ENCODE data around the gene DBH.

DBH gene

GRCh38 chr9:133635533-133636531 lies at the start of gene DBH:
TSS of gene DBH (plus strand) at chr9:133636363. CDS start at chr9:133636372, 9 bp downstream.
- Mint-ChIP-seq H3K4me3 (no peak within 1 kb of the TSS), H3K4me1 (peaks cover 49% of the 10 kb centered on the region), H3K27ac (peak within 1 kb of the TSS in 2 of 3 experiments; percentile 20 to 74), H3K9me3 (no peaks in the 10 kb centered on the region), H3K36me3 (ENCODE audit: low read depth) (no peaks in the 10 kb centered on the region), H3K27me3 (ENCODE audit: low read depth) (peaks cover 50% of the 10 kb centered on the region)
- TF ChIP-seq CTCF (IDR thresholded peaks at IDR 0.05; ENCODE audit: unreplicated experiment in 3 of 3) = no peak

GRCh38 chr9:133587051-133587450 lies 49.1 kb upstream of the DBH start:
- H3K27me3 Mint-ChIP-seq (ENCODE audit: low read depth) = peaks cover 24% of the 10 kb centered on the region
- H3K27ac Mint-ChIP-seq = no peak overlapping the region
- H3K4me1 Mint-ChIP-seq = peaks cover 26% of the 10 kb centered on the region
- H3K36me3 Mint-ChIP-seq (ENCODE audit: low read depth) = no peaks in the 10 kb centered on the region
- no peak for TF ChIP-seq CTCF (IDR thresholded peaks at IDR 0.05; ENCODE audit: unreplicated experiment in 3 of 3)
- H3K4me3 Mint-ChIP-seq = no peak overlapping the region
- peaks cover 4% of the 10 kb centered on the region for H3K9me3 Mint-ChIP-seq

GRCh38 chr9:133587466-133587865 lies 48.7 kb upstream of the DBH start:
- H3K27me3 Mint-ChIP-seq (ENCODE audit: low read depth) = peaks cover 23% of the 10 kb centered on the region
- no peak overlapping the region for H3K27ac Mint-ChIP-seq
- H3K4me3 Mint-ChIP-seq = no peak overlapping the region
- no peak for TF ChIP-seq CTCF (IDR thresholded peaks at IDR 0.05; ENCODE audit: unreplicated experiment in 3 of 3)
- peaks cover 4% of the 10 kb centered on the region for H3K9me3 Mint-ChIP-seq
- H3K4me1 Mint-ChIP-seq = peaks cover 22% of the 10 kb centered on the region
- H3K36me3 Mint-ChIP-seq (ENCODE audit: low read depth) = no peaks in the 10 kb centered on the region

- H3K9me3 Mint-ChIP-seq = peaks cover 6% of the 10 kb centered on the region
- peak; percentile 28 to 44 (median 42) for TF ChIP-seq CTCF (IDR thresholded peaks at IDR 0.05; ENCODE audit: unreplicated experiment in 3 of 3)
- H3K4me1 Mint-ChIP-seq = peaks cover 16% of the 10 kb centered on the region
- no peaks in the 10 kb centered on the region for H3K36me3 Mint-ChIP-seq (ENCODE audit: low read depth)
- no peak overlapping the region for H3K27ac Mint-ChIP-seq
- H3K4me3 Mint-ChIP-seq = no peak overlapping the region
- peaks cover 28% of the 10 kb centered on the region for H3K27me3 Mint-ChIP-seq (ENCODE audit: low read depth)
Measured at GRCh38 chr9:133589454-133590227, 46.5 kb upstream of the DBH start.

DNA sequence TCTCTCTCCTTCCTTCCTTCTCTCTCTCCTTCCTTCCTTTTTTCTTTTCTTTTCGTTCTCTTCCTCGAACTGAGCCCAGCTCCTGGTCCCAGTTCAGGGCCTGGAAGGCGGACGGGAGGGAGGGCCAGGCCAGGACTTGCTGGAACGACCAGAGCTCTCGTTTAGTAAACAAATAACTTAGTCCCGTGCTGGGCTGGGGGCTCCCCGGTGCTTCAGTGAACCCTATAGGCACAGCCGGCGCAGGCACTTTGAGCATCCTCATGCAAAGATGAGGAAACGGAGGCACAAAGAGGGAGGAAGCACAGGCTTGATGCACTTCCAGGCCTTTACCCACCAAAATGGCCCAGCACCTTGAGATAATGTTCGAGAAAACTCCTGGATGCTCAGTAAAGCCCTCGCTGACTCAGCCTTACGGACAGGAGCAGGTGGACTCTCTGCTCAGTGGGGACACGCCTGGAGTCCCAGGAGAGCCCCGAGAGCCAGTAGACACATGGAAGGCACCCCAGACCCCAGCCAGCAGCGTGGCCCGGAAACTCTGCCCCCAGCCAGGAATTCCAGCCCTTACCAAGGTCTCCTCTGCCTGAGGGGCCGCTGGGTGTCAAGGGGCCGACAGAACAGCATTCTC lies 45.8 kb upstream of the DBH start:
- Mint-ChIP-seq H3K36me3 (ENCODE audit: low read depth) (no peaks in the 10 kb centered on the region), H3K4me3 (no peak overlapping the region), H3K27me3 (ENCODE audit: low read depth) (peaks cover 26% of the 10 kb centered on the region), H3K9me3 (peaks cover 6% of the 10 kb centered on the region), H3K27ac (no peak overlapping the region), H3K4me1 (peaks cover 9% of the 10 kb centered on the region)
- TF ChIP-seq CTCF (IDR thresholded peaks at IDR 0.05; ENCODE audit: unreplicated experiment in 3 of 3) = no peak

Data from nephron (organoid).